Fibroblast of pulmonary artery (primary cell): ENCODE data around the gene AK1.

ENCODE experiments used
- DNase-seq: peaks from one replicate; pipeline ENCODE4 v3.0.0-alpha.2; 2010; ENCODE audit warnings: low read depth
- H3K4me3 ChIP-seq: replicated peaks from 2 replicates; pipeline ENCODE4 v1.5.1; 2011; ENCODE audit warnings: low read depth, mild to moderate bottlenecking, control low read depth, low read length, moderate library complexity
- CTCF ChIP-seq: IDR thresholded peaks from 2 replicates; pipeline ENCODE4 v1.5.1; 2011; ENCODE audit warnings: mild to moderate bottlenecking, control low read depth, low read length, inconsistent platforms; ENCODE audit errors: missing control alignments

The AK1 gene

DNA sequence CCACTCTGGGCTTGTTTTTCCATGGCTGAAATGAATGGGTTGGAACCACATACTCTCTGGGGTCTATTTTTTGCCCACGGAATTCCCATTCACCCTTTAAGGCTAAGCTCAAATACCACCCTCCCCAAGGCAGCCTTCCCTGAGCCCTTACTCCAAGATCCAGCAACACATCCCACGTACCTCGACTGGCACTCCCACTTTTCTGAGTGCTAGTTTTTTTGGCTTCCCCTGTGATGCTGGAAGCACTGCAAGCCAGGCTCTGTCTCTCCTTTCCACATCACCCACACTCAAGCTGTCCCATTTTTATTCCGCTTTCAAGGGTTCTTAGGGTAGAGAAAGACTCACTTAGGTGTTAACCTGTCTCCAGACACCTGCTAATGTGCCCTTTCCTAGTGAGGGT lies 15.9 kb upstream of the AK1 start:
- no peak overlapping the region for H3K4me3 ChIP-seq
- no peak for DNase-seq
- TF ChIP-seq CTCF, result no peak

GRCh38 chr9:127892831-127893230 lies 15.4 kb upstream of the AK1 start:
- no peak overlapping the region for H3K4me3 ChIP-seq
- DNase-seq, result no peak
- no peak for TF ChIP-seq CTCF

- H3K4me3 ChIP-seq, result no peak overlapping the region
- TF ChIP-seq CTCF, result no peak
- no peak for DNase-seq
Observed at GRCh38 chr9:127890053-127890452, 12.6 kb upstream of the AK1 start.

GRCh38 chr9:127887792-127888191 lies 10.3 kb upstream of the AK1 start:
- no peak overlapping the region for H3K4me3 ChIP-seq
- peak; percentile 22 for TF ChIP-seq CTCF
- no peak for DNase-seq

DNA sequence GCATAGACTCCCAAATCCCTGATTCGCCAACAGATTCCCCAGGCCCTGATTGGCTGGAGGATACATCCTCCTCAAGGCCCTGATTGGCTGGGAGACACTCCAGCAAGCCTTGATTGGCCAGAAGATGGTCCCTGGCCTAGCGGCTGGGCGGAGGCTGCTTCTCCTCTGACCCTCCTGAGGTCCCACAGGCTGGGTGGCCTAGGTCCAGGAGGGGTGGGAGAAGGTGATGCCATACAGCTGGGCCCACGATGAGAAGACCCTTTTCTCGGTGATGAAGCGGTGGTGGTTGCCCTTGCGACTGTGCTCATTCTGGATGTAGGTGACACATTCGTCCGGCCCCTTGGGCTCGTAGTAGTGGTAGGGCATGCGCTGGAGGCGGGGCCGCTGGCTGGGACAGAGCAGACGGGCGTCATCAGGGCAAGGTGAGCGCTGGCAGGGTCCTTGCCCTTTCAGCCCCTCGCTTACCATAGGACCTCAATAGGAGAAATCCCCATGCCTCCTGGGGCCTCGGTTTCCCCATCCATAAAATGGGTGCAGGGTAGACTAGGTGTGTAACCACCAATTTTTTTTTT lies 9.0 kb upstream of the AK1 start:
- no peak for TF ChIP-seq CTCF
- H3K4me3 ChIP-seq, result no peak overlapping the region
- DNase-seq, result no peak

- no peak for TF ChIP-seq CTCF
Observed at GRCh38 chr9:127885508-127886281, 8.2 kb upstream of the AK1 start.

More at GRCh38 chr9:127885508-127886281, 8.2 kb upstream of the AK1 start:
- no peak for DNase-seq
- H3K4me3 ChIP-seq, result no peak overlapping the region
